Vagina (tissue), 2 donors: ENCODE measurements around the gene ZNF304.

Experiments
- POLR2AphosphoS5 ChIP-seq, 2 donors: sonication (generic); formaldehyde crosslinking; IDR thresholded peaks; one replicate each; pipeline ENCODE4 v1.9.0; 2017; ENCODE audit warnings: antibody characterized with exemption in 2 of 2, mild to moderate bottlenecking in 2 of 2, low read depth in 1 of 2; ENCODE audit not compliant: insufficient read depth in 1 of 2
- TF ChIP-seq, protein P1 (sequence below), 3 experiments: fragments of 450-650 bp in 2 of 3; fragments of 200-600 bp in 1 of 3; sonication (generic) in 1 of 3; IDR thresholded peaks; one replicate each; pipeline ENCODE4 v1.5.1; 2017 to 2019; ENCODE audit warnings: antibody characterized with exemption in 3 of 3, mild to moderate bottlenecking in 2 of 3, moderate library complexity in 2 of 3

- TF ChIP-seq, protein P1, sequence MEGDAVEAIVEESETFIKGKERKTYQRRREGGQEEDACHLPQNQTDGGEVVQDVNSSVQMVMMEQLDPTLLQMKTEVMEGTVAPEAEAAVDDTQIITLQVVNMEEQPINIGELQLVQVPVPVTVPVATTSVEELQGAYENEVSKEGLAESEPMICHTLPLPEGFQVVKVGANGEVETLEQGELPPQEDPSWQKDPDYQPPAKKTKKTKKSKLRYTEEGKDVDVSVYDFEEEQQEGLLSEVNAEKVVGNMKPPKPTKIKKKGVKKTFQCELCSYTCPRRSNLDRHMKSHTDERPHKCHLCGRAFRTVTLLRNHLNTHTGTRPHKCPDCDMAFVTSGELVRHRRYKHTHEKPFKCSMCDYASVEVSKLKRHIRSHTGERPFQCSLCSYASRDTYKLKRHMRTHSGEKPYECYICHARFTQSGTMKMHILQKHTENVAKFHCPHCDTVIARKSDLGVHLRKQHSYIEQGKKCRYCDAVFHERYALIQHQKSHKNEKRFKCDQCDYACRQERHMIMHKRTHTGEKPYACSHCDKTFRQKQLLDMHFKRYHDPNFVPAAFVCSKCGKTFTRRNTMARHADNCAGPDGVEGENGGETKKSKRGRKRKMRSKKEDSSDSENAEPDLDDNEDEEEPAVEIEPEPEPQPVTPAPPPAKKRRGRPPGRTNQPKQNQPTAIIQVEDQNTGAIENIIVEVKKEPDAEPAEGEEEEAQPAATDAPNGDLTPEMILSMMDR (IDR thresholded peaks at IDR 0.05) = no peak
- no peak for TF ChIP-seq POLR2AphosphoS5 (IDR thresholded peaks at IDR 0.05; ENCODE audit: insufficient read depth in 1 of 2, low read depth in 1 of 2)
Measured at GRCh38 chr19:57363688-57364181, 12.7 kb downstream of the ZNF304 start.
